Urothelium cell line (cell line): ENCODE data around the gene RASGRP4.
"Not testable (repeated sequence)": the region's sequence is repeated elsewhere in the genome, so short reads cannot be mapped to it uniquely, and the experiment has no call there.

ENCODE experiments used
- DNase-seq: peaks from one replicate; pipeline ENCODE4 v3.0.0; 2011; ENCODE audit warnings: low spot score, mixed read lengths
- FAIRE-seq: peaks from 2 replicates; lab custom pipeline; 2011; peaks lifted over from hg19 to GRCh38; lab: Jason Lieb, UNC

The RASGRP4 gene

GRCh38 chr19:38449518-38449917 lies 23.5 kb upstream of the RASGRP4 start:
- FAIRE-seq (no peak), DNase-seq (no peak)

DNA sequence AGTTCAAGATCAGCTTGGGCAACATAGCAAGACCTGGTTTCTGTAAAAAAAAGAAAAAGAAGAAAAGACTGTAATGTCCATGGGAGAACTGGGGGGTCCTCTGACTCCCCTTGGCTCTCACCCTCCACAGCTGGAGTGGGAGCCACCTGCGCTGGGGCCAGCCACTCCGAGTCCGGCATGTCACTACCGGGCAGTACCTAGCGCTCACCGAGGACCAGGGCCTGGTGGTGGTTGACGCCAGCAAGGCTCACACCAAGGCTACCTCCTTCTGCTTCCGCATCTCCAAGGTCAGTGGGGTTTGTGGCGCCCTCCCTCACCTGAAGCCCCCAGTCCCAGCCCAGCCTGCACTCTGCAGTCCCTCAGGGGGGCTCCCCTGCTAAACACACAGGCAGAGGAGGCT lies 22.2 kb upstream of the RASGRP4 start:
- DNase-seq (no peak), FAIRE-seq (no peak)

DNA sequence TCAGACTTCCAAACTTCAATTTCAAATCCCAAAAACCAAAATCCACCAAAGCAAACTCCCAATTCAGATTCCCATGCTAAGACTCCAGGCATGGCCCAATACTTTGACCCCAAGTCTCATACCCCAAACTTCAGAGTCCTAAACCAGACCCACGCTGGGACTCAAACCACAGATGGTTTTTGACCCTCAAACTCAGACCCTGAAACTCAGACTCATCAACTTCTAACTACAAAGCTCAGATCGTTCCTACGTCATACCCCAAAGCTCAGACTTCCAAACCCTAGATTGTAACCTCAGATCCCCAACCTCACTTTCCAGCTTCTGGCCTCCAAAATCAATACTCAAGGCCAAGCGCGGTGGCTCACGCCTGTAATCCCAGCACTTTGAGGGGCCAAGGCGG lies 19.3 kb upstream of the RASGRP4 start:
- DNase-seq (no peak), FAIRE-seq (no peak)

DNA sequence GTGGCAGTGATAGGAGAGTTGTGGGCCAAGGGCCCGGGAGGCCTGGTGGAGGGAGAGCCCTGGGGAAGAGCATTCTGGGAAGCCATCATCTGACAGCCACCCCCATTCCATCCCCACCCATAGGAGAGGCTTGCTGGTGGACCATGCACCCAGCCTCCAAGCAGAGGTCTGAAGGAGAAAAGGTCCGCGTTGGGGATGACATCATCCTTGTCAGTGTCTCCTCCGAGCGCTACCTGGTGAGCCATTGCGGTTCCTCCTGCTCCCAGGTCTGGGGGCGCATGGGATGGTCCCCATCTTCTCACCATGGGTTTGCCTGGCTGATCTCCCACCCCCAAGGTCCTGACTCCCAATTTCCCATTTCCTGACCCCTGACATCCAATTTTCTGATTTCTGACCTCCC lies 18.0 kb upstream of the RASGRP4 start:
- no peak for FAIRE-seq
- no peak for DNase-seq

DNA sequence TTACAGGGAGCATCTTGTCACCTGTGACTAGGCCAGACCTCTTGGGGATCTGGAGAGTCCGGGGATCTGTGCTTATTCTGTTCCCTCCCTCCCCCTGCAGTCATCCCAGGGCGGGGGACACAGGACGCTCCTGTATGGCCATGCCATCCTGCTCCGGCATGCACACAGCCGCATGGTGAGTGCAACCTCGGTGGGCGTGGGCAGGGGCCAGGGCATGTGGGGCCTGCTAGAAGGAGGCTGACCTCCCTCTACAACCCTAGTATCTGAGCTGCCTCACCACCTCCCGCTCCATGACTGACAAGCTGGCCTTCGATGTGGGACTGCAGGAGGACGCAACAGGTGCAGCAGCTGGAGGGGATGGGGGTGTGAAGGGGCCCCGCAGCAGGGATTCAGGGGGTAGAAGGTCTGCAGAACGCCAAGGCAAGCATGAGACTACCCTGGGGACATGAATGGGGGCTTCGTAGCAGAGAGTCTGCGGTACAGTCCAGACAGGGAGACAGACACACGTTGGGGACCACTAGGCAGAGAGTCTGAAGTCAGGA lies 17.5 kb upstream of the RASGRP4 start:
- DNase-seq (no peak), FAIRE-seq (no peak)

DNA sequence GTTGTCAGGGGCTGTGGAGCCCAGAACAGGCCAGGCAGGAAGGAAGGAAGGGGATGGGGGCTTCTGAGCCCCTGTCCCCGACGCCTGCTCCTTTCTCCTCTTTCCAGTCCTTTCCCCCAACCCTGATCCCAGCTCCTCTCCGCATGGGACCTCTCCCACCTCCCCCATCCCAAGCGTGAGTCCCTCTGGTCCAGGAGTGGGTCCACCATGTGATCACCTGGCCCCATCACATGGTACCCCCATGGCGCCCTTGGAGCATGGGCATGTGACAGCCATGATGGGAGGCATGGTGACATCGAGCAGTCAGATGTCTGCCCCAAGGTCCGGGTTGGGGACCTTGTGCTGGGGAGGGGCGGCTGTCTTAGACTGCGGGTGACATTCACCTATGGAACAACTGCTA lies 16.7 kb upstream of the RASGRP4 start:
- peak; percentile 66 for FAIRE-seq
- no peak for DNase-seq

DNA sequence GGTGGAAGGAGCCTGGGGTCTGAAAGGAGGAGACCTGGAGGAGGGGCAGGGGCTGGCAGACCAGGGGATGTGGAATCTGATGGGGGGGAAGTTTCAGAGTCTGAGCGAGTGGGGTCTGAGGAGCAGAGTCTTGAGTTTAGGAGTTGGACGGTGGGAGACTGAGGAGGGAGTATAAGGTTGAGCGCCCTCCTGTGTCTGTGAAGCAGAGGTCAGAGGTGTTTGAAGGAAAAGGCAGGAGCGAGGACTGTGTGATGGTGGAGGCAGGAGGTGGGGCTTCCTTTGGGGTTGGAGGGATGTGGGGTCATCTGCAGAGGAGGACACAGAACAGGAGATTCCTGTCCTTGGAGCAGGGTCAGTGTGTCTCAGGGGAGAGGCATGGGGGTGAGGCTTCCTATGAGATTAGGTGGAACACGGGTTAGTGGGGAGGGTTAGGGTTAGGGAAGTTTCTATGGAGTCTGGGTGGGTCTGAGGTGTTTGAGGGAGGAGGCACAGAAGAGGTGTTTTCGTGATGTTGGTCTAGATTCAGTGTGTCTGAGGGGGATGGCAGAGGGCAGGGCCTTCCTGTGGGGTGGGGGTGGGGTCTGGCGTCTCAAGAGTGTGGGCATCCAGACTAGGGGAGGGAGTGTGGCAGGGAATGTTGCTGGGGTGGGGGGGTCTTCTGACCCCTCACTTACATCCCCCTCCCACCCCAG lies 15.8 kb upstream of the RASGRP4 start:
- FAIRE-seq (no peak), DNase-seq (no peak)

DNA sequence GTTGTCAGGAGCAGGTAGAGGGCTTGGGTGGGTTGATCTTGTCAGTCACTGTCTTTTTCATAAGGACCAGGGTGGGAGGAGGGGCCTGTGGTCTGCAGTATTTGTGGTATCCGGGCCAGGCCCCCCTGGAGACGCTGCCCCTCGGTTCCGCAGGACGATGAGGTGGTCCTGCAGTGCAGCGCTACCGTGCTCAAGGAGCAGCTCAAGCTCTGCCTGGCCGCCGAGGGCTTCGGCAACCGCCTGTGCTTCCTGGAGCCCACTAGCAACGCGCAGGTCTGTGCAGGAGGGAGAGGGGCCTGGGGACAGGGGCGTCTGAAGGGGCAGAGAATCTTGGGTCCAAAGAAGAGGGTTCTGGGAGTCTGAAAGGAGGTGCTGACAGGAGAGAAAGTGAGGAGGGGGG lies 14.6 kb upstream of the RASGRP4 start:
- DNase-seq: no peak
- no peak for FAIRE-seq

DNA sequence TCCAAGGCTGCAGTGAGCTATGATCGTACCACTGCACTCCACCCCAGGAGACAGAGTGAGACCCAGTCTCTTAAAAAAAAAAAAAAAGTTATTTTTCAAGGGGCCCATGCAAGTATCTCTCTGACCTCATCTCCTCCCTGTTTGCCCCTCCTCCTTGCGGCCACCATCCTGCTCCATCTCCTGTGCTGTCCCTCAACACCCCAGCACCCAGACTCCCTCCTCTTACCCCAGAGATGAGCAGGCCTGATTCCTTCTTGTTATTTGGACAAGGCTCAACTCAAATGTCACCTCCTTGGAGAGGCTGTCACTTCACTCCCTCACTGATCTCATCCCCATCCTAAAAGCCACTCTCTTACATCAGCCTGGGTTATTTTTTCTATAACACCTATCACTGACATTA lies 11.9 kb upstream of the RASGRP4 start:
- no peak for DNase-seq
- FAIRE-seq: no peak

GRCh38 chr19:38437295-38437694 lies 11.3 kb upstream of the RASGRP4 start:
- DNase-seq (no peak), FAIRE-seq (no peak)

DNA sequence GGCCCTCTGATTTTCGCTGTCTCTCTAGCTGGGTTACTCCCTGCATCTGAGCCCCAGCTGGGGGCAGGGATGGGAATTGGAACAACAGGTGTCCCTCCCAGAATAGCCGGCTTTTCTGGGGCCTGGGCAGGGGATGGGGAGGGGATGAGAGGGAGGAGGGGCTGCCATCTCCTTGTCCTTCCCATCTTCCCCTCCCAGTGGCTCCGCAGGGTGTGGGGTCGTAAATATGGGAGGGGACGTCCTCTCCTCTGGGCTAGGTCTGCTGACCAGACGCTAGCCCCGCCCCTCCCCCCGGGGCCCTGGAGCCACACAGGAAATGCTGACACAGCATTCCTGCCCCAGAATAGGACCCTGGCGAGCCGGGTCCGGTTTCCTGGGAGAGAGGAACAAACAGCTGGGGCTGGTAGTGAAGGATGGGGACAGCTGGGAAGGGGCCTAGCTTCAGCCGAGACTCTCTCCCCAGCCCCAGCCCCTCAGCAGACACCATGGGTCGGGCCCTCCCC lies 8.6 kb upstream of the RASGRP4 start:
- DNase-seq (no peak), FAIRE-seq (no peak)

GRCh38 chr19:38433268-38433733 lies 7.3 kb upstream of the RASGRP4 start, which contains the start of gene RYR1:
RYR1 (plus strand) TSS chr19:38433691; CDS start chr19:38433830, 139 bp downstream.
- no peak for FAIRE-seq
- DNase-seq: no peak

GRCh38 chr19:38430931-38431330 lies 4.9 kb upstream of the RASGRP4 start:
- DNase-seq (no peak), FAIRE-seq (no peak)

DNA sequence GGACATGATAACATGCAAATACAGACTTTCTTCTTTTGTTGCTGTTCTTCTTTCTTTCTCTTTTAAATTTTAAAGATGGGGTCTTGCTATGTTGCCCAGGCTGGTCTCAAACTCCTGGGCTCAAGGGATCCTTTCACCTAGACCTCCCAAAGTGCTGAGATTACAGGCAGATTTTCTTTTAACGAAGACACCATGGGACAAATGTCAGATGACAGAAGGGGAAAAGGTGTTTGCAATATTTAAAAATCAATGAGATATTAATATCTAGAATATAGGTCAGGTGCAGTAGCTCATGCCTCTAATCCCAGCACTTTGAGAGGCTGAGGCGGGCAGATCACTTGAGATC lies 3.8 kb upstream of the RASGRP4 start:
- DNase-seq (no peak), FAIRE-seq (no peak)

- FAIRE-seq: no peak
- DNase-seq: no peak
Observed at GRCh38 chr19:38429055-38429810, 3.2 kb upstream of the RASGRP4 start.

DNA sequence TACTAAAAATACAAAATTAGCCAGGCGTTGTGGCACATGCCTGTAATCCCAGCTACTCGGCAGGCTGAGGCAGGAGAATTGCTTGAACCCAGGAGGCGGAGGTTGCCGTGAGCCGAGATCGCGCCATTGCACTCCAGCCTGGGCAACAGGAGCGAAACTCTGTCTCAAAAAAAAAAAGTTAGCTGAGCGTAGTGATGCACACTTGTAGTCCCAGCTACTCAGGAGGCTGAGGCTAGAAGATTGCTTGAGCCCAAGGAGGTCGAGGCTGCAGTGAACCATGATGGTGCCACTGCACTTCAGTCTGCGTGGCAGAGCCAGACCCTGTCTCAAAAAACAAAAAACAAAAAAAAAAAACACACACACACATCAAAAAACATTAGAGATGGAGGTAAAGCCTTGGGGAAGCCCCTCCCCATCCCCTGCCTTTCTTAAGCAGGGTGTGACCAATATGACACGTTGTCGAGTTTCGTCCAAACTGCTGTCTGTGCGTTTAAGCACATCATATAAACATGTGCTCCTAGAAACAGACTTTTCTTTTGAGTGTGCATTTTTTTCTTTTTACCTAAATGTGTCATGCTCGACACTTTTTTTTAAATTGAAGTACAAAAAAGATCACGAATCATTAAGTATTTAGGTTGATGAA lies 1.1 kb upstream of the RASGRP4 start:
- not testable (repeated sequence) for DNase-seq

GRCh38 chr19:38425222-38425809 lies 703 bp downstream of the RASGRP4 start:
- no peak for DNase-seq
- FAIRE-seq: no peak

More for the DNA sequence above, 1.1 kb upstream of the RASGRP4 start:
- not testable (repeated sequence) for FAIRE-seq

DNA sequence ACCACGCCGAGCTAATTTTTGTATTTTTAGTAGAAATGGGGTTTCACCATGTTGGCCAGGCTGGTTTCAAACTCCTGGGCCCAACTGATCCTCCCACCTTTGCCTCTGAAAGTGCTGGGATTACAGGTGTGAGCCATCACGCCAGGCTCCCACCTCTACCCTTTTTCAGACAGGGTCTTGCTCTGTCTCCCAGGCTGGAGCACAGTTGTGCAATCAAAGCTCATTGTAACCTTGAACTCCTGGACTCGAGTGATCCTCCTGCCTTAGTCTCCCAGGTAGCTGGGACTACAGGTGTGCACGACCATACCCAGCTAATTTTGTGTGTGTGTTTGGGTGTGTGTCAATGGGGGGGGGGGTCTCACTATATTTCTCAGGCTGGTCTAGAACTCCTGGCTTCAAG lies 1.7 kb downstream of the RASGRP4 start:
- DNase-seq (no peak), FAIRE-seq (no peak)

DNA sequence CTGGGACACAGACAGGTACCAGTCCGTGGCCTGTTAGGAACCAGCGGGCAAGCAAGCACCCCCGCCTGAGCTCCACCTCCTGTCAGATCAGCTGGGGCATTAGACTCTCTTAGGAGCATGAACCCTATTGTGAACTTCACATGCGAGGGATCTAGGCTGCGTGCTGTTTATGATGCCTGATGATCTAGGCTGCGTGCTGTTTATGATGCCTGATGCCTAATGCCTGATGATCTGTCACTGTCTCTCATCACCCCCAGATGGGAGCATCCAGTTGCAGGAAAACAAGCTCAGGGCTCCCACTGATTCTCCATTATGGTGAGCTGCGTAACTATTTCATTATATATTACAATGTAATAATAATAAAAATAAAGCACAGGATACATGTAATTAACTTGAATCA lies 3.6 kb downstream of the RASGRP4 start:
- DNase-seq: no peak
- no peak for FAIRE-seq

DNA sequence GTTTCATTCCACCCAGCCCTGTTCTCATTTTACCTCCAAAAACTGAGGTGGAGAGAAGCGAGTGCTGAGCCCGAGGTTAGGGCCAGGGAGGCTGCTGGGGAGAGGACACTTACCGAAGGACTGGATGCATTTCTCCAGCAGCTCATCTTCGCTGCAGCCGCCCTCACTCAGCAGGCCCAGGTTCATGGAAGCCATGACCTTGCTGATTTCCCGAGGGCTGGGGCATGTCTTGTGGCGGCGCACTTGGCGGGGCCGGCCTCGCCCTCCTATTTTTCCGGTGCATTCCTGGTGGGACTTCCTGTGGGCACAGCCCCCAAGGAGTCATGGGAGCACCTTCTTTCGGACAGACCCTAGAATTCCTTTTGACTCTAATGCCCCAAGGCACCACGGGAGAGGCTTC lies 4.2 kb downstream of the RASGRP4 start:
- no peak for FAIRE-seq
- no peak for DNase-seq

DNA sequence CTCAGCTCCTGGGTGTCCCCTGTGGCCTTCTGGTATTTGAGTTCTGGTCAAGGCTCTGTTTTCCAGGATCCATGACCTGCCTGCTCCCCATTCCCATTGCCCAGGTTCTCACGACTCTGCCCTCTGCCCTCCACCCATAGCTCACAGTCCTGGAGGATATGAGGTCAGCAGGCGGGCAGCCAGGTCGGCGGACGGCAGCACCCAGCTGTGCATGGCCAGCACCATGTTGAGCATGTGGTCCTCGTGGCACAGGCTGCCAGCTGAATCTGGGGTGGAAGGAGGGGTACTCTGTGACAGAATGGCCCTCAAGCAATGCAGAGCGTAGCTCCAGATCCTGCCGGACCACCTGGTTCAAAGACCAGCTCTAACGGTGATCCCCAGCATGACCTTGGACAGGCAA lies 5.1 kb downstream of the RASGRP4 start:
- DNase-seq: no peak
- no peak for FAIRE-seq
